Inflammatory macrophage treated with lipopolysaccharide for 1 hour (primary cell): Measurements from ENCODE around the gene SLC37A1.

Experiments
- DNase-seq, 2 donors: peaks; one replicate each; pipeline ENCODE4 v3.0.0-alpha.2; 2020 to 2022

SLC37A1 gene

DNA sequence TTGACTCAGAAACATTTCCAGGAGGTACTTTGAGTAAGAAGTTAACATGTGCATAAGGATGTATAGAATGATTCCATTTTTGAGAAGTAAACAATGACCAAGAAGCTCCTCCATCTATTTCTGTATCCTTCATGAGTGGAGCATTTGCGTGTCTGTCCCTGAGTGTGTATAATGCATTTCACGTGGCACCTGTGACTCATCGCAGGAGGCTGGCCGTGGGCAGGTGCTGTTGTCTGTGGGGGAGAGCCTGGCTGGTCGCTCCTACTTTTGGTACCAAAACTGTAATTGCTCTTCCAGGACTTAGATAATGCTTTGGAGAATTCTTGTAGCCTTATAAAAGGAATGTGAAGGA lies 16.5 kb downstream of the SLC37A1 start:
- no peak for DNase-seq

DNA sequence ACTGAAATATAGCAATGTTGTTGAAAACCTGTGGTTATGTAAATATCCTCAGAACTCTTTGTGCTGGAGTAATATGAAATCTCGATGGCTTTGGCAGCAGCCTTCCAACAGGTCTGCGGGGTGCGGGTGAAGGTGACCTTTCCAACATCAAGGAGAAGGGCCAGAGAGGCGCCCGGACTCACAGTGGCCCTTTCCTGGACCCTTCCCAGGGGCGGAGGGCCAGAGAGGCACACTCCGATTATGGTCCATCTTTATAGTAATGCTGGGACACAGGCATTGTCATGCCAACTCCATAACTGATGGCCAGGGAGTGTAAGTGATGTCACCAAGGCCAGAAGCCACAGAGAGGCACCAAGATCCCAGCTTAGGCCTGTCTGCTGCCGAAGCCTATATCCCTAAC lies 18.1 kb downstream of the SLC37A1 start:
- no peak for DNase-seq

DNA sequence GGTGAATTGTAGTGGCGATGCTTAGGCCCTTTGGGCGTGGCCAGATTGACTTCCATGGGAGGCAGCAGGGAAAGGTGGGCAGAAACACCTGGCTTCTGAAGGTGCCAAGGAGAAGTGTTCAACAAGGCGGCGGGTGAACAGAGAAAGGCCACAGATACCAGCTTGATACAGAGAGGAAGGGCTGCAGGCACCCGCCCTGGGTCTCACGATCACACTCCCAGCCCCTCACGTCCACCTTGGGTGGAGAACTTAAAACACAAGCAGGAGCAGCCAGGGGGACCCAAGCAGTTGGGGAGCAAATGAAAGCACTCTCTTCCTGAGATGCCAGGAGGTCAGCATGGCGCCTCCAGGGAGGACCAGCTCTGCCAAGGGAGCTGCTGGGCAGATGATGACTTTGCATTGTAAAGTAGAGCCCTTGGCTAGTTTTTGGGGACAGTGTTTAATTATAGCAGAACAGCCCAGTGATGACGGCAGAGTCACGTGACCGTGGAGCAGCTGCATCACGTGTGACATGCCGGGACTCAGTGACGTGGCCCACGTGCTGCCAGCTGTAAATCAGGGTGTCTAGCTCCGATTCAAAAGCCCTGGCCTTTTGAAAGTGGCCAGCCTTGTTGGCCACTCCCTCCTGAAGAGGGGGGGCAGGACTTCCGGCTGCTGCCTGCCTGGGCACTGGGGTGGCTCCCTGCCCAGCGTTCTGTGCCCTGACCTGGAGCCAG lies 19.0 kb downstream of the SLC37A1 start:
- peak; percentile 47 to 61 for DNase-seq

DNA sequence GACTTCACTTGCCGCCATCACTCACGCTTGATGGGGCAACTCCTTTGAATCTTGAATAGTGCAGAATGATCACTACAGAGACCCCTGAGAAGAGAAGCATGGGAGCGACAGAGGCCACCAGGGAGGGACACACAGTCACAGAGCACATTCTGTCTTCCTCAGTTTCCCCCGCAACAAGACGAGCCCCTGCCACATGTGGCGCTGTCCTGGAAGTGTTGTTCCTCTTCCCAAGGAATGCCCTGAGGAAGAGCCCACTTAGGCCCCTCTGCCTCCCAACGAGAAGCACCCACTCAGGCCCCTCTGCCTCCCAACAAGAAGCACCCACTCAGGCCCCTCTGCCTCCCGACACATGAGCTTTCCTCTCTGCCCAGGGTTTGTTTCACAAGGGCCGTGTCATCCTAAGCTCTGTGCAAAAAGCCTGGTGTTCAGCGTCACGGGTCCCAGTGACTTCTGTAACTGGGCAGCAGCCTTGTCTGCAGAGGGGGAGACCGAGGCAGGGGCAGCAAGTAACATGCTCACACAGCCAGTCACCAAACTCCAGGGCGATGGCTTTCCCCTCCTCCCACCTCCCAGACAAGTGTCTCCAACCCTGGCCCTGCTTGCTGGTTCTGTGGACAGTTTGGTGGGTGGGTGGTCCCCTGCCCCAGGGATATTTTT lies 19.8 kb downstream of the SLC37A1 start:
- no peak for DNase-seq

GRCh38 chr21:42533963-42534355 lies 20.3 kb downstream of the SLC37A1 start:
- DNase-seq = no peak

- DNase-seq = peak; percentile 44 to 71
These were observed 21.0 kb downstream of the SLC37A1 start for GRCh38 chr21:42534421-42535378.

DNA sequence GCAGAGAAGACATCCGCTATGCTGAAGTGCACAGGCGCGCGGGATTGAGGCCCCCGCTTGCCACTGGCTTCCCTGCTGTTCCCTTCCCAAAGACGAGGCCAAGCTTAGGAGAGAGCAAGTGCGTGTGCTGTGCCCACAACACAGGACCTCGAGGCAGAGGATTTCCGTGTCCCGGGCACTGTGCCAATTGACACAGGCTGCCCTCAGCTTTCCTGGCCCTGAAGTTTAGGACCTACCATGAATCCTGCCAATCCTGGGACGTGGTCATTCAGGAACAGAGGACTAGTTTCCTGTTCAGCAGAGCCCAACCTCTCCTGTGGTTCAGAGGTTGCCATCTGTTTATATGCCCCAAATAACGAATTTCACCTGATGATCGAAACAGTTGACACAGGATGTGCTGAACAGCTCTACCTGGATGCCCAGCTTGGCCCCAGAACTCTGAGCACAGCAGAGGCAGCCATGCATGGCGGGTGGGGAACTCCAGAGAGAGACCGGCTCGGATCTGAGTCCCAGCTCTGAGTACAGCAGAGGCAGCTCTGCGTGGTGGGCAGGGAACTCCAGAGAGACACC lies 22.0 kb downstream of the SLC37A1 start:
- no peak for DNase-seq

DNA sequence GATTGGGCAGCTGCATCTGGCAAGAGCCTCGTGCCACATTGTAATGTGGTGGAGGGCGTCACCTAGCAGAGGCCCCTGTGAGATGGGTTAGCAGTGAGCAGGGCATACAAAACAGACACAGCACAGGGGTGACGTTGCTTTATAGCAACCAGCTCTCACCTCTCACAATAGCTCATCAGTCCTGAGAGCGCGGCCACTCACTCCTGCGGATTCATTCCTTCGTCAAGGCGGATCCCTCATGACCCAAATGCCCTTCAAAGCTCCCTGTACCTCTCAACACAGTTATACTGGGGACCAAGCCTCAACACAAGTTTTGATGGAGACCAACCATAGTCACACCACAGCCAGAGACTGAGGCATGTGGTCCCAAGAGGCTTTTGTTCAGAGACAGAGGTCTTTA lies 22.9 kb downstream of the SLC37A1 start:
- no peak for DNase-seq

GRCh38 chr21:42537106-42537742 lies 23.6 kb downstream of the SLC37A1 start:
- peak in 1 of 2 donors; percentile 9 for DNase-seq

- no peak for DNase-seq
These were observed 25.0 kb downstream of the SLC37A1 start for GRCh38 chr21:42538479-42539275.

- DNase-seq = no peak
These were observed 25.7 kb downstream of the SLC37A1 start for GRCh38 chr21:42539342-42539741.

DNA sequence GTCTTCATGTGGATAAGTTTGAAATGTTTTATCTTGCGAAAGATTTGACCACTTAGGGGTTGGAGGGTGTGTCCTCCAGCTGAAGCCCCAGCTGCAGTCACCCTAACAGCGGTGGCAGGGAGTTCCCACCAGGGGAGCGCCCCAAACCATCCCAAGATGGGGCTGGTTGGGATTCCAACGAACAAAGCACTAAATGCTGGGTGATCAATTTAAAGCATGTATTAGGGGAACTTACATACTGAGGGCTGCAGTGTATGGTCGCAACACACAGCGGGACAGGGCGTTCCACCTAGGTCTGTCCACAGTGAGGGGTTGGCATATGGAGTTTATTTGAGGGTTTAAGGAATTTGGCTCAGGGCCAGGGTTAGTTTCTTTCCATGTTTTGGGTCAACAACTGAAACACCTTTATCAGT lies 26.3 kb downstream of the SLC37A1 start:
- DNase-seq = no peak

DNA sequence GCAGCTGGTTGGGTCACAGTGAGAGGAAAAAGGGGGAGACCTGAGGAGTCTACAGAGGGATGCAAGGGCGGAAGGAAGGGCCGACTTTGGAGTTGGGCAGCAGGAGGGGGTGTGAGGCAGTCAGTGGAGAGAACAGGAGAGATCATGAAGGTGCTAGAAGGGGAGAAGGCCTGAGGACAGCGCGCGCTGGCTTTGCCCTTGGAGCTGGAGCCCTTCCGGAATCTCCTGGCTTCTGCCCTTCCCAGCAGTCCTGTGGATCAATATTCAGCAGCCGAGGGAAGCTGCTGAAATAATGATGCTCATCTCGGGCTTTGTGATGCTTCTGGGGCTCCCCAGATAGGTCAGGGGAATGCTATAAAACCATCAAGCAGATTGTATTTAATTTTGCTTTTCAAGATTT lies 26.7 kb downstream of the SLC37A1 start:
- DNase-seq = no peak

DNA sequence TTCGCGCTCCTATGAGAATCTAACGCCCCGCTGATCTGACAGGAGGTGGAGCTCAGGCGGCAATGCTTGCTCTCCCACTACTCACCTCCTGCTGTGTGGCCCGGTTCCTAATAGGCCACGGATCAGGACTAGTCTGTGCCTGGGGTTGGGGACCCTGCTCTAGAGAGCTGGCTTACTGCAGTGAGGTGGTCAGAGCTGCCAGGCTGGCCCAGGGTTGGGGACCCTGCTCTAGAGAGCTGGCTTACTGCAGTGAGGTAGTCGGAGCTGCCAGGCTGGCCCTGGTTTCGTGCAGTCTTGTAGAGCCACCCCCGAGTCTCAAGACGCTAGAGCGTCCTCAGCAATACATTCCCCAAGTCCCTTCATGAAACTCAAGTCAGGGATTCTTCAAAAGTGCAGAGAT lies 27.5 kb downstream of the SLC37A1 start:
- DNase-seq = no peak

- DNase-seq = no peak
These were observed 28.0 kb downstream of the SLC37A1 start for GRCh38 chr21:42541618-42542017.

GRCh38 chr21:42542196-42542595 lies 28.5 kb downstream of the SLC37A1 start:
- no peak for DNase-seq

DNA sequence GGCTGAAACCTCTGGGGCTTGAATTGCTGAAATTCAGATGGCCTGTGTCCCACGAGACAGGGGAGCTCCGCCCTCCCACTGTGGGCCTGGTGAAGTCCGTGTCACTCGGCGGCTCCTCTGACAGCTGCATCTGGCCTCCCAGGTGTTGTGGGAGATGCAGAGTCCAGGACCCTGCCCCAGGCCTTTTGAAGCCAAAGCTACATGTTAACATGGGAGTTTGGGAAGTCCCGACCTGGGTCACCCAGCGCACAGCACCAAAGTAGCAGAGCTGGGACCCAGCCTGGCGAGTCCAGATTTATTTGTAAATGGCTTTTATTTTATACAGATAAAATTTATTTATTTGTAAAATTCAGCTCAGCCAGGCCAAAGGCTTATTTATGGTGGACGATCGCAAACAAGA lies 28.9 kb downstream of the SLC37A1 start:
- DNase-seq = no peak

DNA sequence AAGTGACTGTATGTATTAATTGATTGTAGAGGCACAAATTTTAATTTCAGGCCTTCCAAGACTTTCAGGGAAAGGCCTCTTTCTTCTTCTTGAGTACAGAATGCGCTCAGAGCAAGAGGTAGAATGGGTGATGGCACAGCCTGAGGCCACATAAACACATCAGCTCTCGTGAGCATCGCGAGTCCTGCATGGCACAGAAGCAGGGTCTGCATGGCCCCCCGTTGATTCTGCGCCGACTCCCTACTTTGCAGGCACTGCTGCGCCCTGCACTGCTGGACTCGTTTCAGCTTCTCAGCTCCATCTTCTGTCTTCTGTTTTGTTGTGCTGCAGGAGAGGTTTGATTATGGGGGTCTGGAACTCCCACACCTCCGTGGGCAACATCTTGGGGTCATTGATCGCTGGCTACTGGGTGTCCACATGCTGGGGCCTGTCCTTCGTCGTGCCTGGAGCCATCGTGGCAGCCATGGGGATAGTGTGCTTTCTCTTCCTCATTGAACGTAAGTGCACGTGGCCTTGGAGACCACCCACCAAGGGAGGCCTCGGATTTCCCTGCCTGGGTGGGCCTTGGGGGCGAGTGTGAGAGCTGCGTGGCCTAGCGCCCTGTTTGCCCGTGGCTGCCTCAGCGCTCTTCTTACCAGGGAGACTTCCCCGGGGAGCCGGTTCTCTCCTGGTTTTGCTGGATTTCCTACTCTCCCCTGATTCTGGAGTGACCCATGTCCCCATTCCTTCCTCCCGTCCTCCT lies 29.6 kb downstream of the SLC37A1 start:
- DNase-seq = no peak

DNA sequence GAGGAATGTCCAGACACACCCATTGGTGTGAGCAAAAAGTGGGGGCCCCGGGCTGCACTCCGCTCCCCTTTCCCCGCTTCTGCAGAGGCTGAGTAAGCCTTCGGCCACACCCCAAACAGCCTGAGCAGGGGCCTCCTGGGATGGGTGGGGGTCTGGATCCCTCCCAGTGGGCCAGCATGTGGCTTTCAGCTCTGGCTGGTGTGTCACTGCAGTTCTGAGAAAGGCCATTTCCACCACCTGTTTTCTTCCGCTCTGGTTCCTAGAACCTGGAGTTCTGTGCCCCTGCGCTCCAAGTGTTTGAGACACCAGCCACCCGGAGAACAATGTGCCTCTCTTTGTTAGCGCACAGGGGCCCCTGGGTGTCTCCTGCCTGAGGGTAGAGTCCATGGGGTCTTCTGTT lies 30.9 kb downstream of the SLC37A1 start:
- DNase-seq = no peak

DNA sequence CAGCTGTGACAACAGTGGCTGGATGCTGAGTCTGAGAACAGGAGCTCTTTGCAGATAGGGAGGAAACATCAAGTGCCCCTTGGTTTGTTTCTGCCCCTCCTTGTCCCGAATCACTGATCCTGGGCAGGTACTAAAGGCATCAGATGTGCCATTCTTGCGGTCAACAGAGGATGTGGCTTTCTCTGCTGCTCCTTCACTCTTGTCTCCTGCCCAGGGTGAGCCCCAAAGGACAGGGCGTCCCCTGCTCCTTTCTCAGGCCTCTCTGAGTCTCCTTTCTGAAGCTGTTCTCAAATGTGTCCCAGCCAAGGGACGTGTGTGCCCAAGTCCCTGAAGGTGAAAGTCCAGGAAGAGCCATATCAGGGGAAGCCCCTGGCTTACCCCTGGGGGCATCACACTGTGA lies 31.7 kb downstream of the SLC37A1 start:
- DNase-seq = no peak

DNA sequence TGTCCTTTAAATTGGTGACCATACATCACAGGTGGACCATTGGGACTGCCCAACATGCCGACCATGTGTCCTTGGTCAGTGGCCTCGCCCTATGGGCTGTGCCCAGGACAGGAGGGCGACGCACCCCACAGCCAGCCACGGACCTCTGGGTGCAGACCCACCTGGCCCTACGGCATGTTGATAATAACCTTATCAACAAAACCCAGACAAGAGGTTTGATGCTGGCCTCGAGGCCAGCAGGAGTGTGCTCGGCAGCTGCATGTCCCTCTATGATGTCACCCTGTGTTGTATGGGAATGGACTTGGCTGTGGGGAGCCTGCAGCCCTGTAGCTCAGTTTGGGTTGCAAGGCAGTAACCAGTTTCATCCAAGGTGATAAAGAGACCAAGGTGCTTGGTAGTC lies 32.1 kb downstream of the SLC37A1 start:
- DNase-seq = no peak
